Loucy (cell line): ENCODE measurements around the gene TMEM196.

Experiments
- H2AFZ ChIP-seq: fragments of 200-600 bp; sonication (generic); 2 replicates; pipeline ENCODE4 v1.6.0; 2016; ENCODE audit warnings: antibody characterized with exemption, mild to moderate bottlenecking, low read length, moderate library complexity
- H3F3A ChIP-seq: fragments of 200-600 bp; 2 replicates; pipeline ENCODE4 v1.6.0; 2016; ENCODE audit warnings: antibody characterized with exemption, low read depth, mild to moderate bottlenecking
- H3K27me3 ChIP-seq: fragments of 200-600 bp; sonication (generic); 2 replicates; pipeline ENCODE4 v1.6.1; 2014; ENCODE audit warnings: low read length, mild to moderate bottlenecking; ENCODE audit not compliant: insufficient read depth, poor library complexity, severe bottlenecking
- H3K36me3 ChIP-seq: fragments of 200-600 bp; sonication (generic); 2 replicates; pipeline ENCODE4 v1.6.1; 2016; ENCODE audit warnings: low read length; ENCODE audit not compliant: insufficient read depth
- H3K4me1 ChIP-seq: fragments of 200-600 bp; sonication (generic); 2 replicates; pipeline ENCODE4 v1.5.1; 2014; ENCODE audit warnings: low read length, mild to moderate bottlenecking; ENCODE audit not compliant: insufficient read depth, poor library complexity, severe bottlenecking
- H3K4me2 ChIP-seq: fragments of 200-600 bp; sonication (generic); 2 replicates; pipeline ENCODE4 v1.6.0; 2014; ENCODE audit warnings: antibody characterized with exemption, low read length, low read depth, mild to moderate bottlenecking; ENCODE audit not compliant: poor library complexity, severe bottlenecking
- H3K4me3 ChIP-seq: fragments of 200-600 bp; sonication (generic); 2 replicates; pipeline ENCODE4 v1.5.1; 2014; ENCODE audit warnings: low read length, mild to moderate bottlenecking, mixed read lengths; ENCODE audit not compliant: poor library complexity, severe bottlenecking
- H3K79me2 ChIP-seq: fragments of 200-600 bp; sonication (generic); 2 replicates; pipeline ENCODE4 v1.6.1; 2014; ENCODE audit warnings: low read length; ENCODE audit not compliant: insufficient read depth
- H3K9ac ChIP-seq: fragments of 200-600 bp; sonication (generic); 2 replicates; pipeline ENCODE4 v1.6.0; 2014; ENCODE audit warnings: mild to moderate bottlenecking, low read depth, low read length, moderate library complexity; ENCODE audit not compliant: poor library complexity, severe bottlenecking
- H3K9me2 ChIP-seq: fragments of 200-600 bp; sonication (generic); replicated peaks from 2 replicates; pipeline ENCODE4 v1.6.1; 2016; ENCODE audit warnings: low read depth, low read length, mixed read lengths
- H3K9me3 ChIP-seq: fragments of 200-600 bp; sonication (generic); 2 replicates; pipeline ENCODE4 v1.6.1; 2014; ENCODE audit warnings: mild to moderate bottlenecking, antibody characterized with exemption, low read length, low read depth; ENCODE audit not compliant: insufficient read depth
- H4K20me1 ChIP-seq: fragments of 200-600 bp; sonication (generic); 2 replicates; pipeline ENCODE4 v1.6.0; 2014; ENCODE audit warnings: antibody characterized with exemption, low read length, mild to moderate bottlenecking; ENCODE audit not compliant: insufficient read depth, poor library complexity, severe bottlenecking
- EZH2phosphoT487 ChIP-seq: fragments of 200-600 bp; IDR thresholded peaks from 2 replicates; pipeline ENCODE4 v1.6.1; 2018; ENCODE audit warnings: antibody characterized with exemption, mild to moderate bottlenecking, moderate library complexity, borderline replicate concordance
- TF ChIP-seq, protein P1 (sequence below): fragments of 200-600 bp; sonication (generic); conservative IDR thresholded peaks from 2 replicates; pipeline ENCODE4 v1.5.1; 2014; ENCODE audit warnings: mild to moderate bottlenecking, antibody characterized with exemption, low read length

The TMEM196 gene

GRCh38 chr7:19772306-19772705 lies 1.1 kb downstream of the TMEM196 start:
- no peak overlapping the region for H2AFZ ChIP-seq
- H3K36me3 ChIP-seq = no peaks in the 10 kb centered on the region
- no peak overlapping the region for H3K9ac ChIP-seq
- no peaks in the 10 kb centered on the region for H3K4me1 ChIP-seq
- no peak overlapping the region for H3K4me2 ChIP-seq
- H3K4me3 ChIP-seq = no peak overlapping the region
- H4K20me1 ChIP-seq = no peaks in the 10 kb centered on the region
- H3K9me2 ChIP-seq = no peaks in the 10 kb centered on the region
- no peaks in the 10 kb centered on the region for H3K79me2 ChIP-seq
- no peak for TF ChIP-seq EZH2phosphoT487
- TF ChIP-seq, protein P1, sequence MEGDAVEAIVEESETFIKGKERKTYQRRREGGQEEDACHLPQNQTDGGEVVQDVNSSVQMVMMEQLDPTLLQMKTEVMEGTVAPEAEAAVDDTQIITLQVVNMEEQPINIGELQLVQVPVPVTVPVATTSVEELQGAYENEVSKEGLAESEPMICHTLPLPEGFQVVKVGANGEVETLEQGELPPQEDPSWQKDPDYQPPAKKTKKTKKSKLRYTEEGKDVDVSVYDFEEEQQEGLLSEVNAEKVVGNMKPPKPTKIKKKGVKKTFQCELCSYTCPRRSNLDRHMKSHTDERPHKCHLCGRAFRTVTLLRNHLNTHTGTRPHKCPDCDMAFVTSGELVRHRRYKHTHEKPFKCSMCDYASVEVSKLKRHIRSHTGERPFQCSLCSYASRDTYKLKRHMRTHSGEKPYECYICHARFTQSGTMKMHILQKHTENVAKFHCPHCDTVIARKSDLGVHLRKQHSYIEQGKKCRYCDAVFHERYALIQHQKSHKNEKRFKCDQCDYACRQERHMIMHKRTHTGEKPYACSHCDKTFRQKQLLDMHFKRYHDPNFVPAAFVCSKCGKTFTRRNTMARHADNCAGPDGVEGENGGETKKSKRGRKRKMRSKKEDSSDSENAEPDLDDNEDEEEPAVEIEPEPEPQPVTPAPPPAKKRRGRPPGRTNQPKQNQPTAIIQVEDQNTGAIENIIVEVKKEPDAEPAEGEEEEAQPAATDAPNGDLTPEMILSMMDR = no peak
- no peaks in the 10 kb centered on the region for H3K9me3 ChIP-seq
- H3K27me3 ChIP-seq = no peaks in the 10 kb centered on the region
- no peaks in the 10 kb centered on the region for H3F3A ChIP-seq

GRCh38 chr7:19762631-19763030 lies 10.8 kb downstream of the TMEM196 start:
- Histone ChIP-seq H3K9me3 (no peaks in the 10 kb centered on the region), H3K79me2 (no peaks in the 10 kb centered on the region), H3K9me2 (no peaks in the 10 kb centered on the region), H3K27me3 (no peaks in the 10 kb centered on the region), H3K4me1 (no peaks in the 10 kb centered on the region), H3K4me3 (no peak overlapping the region), H4K20me1 (no peaks in the 10 kb centered on the region), H3K4me2 (no peak overlapping the region), H3F3A (no peaks in the 10 kb centered on the region), H3K9ac (no peak overlapping the region), H3K36me3 (no peaks in the 10 kb centered on the region), H2AFZ (no peak overlapping the region)
- TF ChIP-seq EZH2phosphoT487 = no peak
- TF ChIP-seq, protein P1 = no peak

DNA sequence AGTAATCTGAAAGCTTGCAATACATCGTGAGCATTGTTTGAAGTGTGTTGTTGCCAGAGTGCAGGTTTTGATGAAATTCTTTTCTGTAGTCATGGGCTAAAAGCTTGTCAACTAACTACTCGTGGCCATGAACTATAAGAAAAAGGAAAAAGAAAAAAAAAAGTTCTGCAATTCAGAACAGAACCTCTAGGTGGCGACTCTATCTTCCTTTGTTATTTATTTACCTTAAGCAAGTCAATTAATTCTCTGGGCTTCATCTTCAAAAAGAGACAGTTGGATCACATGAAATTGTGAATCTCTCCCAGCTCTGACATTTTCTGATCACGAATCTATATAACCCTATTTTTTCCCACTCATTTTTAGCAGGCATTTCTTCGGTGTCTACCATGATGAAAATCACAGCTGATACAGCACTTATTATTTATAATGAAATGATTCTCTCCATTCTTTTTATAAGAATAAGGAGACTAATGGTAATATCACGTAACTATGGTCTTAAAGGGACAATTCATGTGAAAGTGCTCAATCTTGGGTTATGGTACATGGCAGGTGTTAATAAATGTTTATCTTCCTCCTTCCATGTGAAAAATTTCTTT lies 18.8 kb downstream of the TMEM196 start:
- H4K20me1 ChIP-seq = no peaks in the 10 kb centered on the region
- no peaks in the 10 kb centered on the region for H3K4me1 ChIP-seq
- H3K9me2 ChIP-seq = no peaks in the 10 kb centered on the region
- no peak overlapping the region for H3K4me2 ChIP-seq
- no peaks in the 10 kb centered on the region for H3K79me2 ChIP-seq
- no peak for TF ChIP-seq EZH2phosphoT487
- TF ChIP-seq, protein P1 = peak; percentile 90
- H3K36me3 ChIP-seq = no peaks in the 10 kb centered on the region
- H3F3A ChIP-seq = no peaks in the 10 kb centered on the region
- H2AFZ ChIP-seq = no peak overlapping the region
- no peaks in the 10 kb centered on the region for H3K9me3 ChIP-seq
- H3K27me3 ChIP-seq = no peaks in the 10 kb centered on the region
- H3K9ac ChIP-seq = no peak overlapping the region
- no peak overlapping the region for H3K4me3 ChIP-seq
